ENCODE measurements around the gene FASN. TPM values are rescaled to one million over a fixed set of nuclear protein-coding genes. Genes with fewer than 3 reads are reported as not detected.
A peak's percentile ranks its signal among the peaks of the same experiment; 100 is the strongest.
"Not testable (repeated sequence)": the region's sequence is repeated elsewhere in the genome, so short reads cannot be mapped to it uniquely, and the experiment has no call there.

The FASN gene
- total RNA-seq, result 428 and 452 TPM in 2 replicates

GRCh38 chr17:82098169-82098938 is at the start of gene FASN:
Gene FASN (minus strand): TSS chr17:82098236. CDS start chr17:82096445, 1,791 bp downstream.
- no peaks in the 10 kb centered on the region for H3K27me3 Mint-ChIP-seq
- intact Hi-C loops (cut with micrococcal nuclease), result loop anchor here (1.0 to 5.0 kb wide), 5 partner anchors 56 to 238 kb away; partner anchors contain the start of genes CENPX, DCXR, LRRC45 and P4HB
- H3K36me3 Mint-ChIP-seq (ENCODE audit: low read depth), result peaks cover 13% of the 10 kb centered on the region
- peak; percentile 98 for DNase-seq
- H3K4me1 Mint-ChIP-seq, result peaks cover 12% of the 10 kb centered on the region
- H3K9me3 Mint-ChIP-seq, result no peaks in the 10 kb centered on the region
- peak within 1 kb of the TSS; percentile 74 for H3K27ac Mint-ChIP-seq
- H3K4me3 Mint-ChIP-seq, result peak within 1 kb of the TSS; percentile 80

GRCh38 chr17:82146663-82147654 is 48.9 kb upstream of the FASN start:
- Mint-ChIP-seq H3K4me3 (no peak overlapping the region), H3K4me1 (no peaks in the 10 kb centered on the region), H3K27ac (no peak overlapping the region), H3K27me3 (no peaks in the 10 kb centered on the region), H3K9me3 (peaks cover 8% of the 10 kb centered on the region), H3K36me3 (ENCODE audit: low read depth) (peaks cover 16% of the 10 kb centered on the region)
- intact Hi-C loops (cut with micrococcal nuclease), result no loop called here
- no peak for DNase-seq

DNA sequence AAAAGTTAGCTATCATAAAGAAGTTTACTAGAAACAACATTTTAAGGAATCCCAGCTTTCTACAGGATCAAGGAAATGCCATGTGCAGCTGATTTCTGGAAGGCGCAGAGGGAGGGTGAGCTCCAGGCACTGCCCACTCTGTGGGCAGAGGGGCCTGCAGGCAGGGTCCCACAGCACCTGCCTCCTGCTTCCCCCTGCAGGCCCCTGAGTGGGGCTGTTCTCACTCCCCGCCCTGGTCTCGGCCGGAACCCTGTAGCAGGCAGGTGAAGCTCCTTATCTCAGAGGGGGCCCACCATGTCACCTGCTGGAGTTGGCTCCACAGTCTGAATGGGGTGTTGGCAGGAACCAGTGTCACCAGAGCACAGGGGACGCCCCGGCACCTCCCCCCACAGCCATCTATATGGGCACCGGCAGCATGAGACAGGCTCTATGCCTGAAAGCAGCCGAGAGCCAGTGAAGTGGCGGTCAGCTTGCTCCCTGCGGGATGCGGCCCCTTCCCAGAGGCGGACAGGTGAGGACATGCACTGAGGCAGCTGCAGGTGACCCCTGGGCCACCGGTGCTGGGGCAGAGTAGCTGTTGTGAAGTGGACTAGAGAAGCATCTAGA is 47.6 kb upstream of the FASN start:
- H3K27ac Mint-ChIP-seq, result no peak overlapping the region
- H3K36me3 Mint-ChIP-seq (ENCODE audit: low read depth), result peaks cover 16% of the 10 kb centered on the region
- H3K4me1 Mint-ChIP-seq, result no peaks in the 10 kb centered on the region
- H3K4me3 Mint-ChIP-seq, result no peak overlapping the region
- DNase-seq, result no peak
- intact Hi-C loops (cut with micrococcal nuclease), result no loop called here
- no peaks in the 10 kb centered on the region for H3K27me3 Mint-ChIP-seq
- H3K9me3 Mint-ChIP-seq, result peaks cover 8% of the 10 kb centered on the region

DNA sequence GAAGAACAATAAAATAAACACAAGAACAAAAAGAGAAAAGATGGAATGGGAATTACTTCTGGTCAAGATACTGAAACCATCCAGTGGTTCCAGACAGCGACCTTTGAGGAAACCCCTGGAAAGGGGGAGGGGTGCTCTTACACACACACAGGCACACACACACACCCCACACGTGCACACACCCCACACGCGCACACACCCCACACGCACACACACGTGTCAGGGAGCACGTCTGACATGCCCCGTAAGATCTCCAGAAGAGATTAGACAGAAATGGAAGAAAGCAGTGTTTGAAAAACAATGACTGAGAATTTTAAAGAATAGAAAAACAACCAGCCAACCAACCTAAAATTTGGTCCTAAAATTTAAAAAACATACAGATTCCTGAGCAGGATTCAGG is 45.3 kb upstream of the FASN start:
- H3K4me1 Mint-ChIP-seq, result no peaks in the 10 kb centered on the region
- H3K27ac Mint-ChIP-seq, result no peak overlapping the region
- H3K4me3 Mint-ChIP-seq, result no peak overlapping the region
- intact Hi-C loops (cut with micrococcal nuclease), result no loop called here
- H3K27me3 Mint-ChIP-seq, result no peaks in the 10 kb centered on the region
- peaks cover 4% of the 10 kb centered on the region for H3K9me3 Mint-ChIP-seq
- DNase-seq, result no peak
- peaks cover 11% of the 10 kb centered on the region for H3K36me3 Mint-ChIP-seq (ENCODE audit: low read depth)

GRCh38 chr17:82139961-82140360 is 41.9 kb upstream of the FASN start:
- H3K36me3 Mint-ChIP-seq (ENCODE audit: low read depth); H3K4me1 Mint-ChIP-seq; H3K27me3 Mint-ChIP-seq; DNase-seq; intact Hi-C loops (cut with micrococcal nuclease); H3K4me3 Mint-ChIP-seq; H3K9me3 Mint-ChIP-seq; H3K27ac Mint-ChIP-seq: not testable (repeated sequence)

DNA sequence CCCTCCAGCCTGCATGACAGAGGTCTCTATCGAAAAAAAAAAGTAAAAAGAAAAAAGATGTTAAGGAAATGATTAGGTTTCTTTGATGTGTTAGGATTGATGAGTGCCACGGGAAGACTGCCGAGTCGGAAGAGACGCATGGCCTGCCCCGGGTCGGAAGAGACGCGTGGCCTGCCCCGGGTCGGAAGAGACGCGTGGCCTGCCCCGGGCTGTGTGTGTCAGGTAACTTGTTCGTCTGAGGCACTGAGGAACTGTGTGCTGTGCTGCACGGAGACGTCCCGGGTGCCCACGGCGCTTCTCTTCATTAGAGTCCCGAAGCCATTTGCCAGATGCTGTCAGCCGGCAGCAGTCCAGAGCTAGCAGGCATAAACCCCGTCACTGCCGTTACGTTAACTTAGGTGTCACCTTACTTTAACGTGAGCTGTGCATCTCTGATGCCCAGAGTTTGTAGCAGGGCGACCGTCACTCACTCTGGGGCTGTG is 40.5 kb upstream of the FASN start:
- intact Hi-C loops (cut with micrococcal nuclease), result no loop called here
- Mint-ChIP-seq H3K27me3 (no peaks in the 10 kb centered on the region), H3K36me3 (ENCODE audit: low read depth) (no peaks in the 10 kb centered on the region), H3K4me1 (no peaks in the 10 kb centered on the region), H3K9me3 (no peaks in the 10 kb centered on the region), H3K4me3 (no peak overlapping the region), H3K27ac (no peak overlapping the region)
- DNase-seq, result no peak

DNA sequence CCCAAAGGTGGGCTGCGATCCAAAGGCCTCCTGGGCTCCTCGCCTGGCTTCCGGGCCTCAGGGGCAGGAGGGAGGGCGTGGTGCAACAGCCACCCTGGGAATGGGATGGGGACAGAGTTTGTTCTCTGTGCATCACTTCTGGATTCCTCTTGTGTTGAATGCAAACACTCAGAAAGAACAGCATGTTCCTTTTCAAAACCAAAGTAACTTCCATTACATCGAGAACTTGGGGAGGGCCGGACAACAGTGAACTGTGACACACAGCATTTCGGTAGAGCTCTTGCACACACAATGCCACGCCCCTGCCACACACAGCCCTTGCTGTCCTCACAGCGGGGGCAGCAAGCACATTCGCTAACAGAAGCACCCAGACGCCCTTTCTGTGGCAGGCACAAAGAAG is 36.1 kb upstream of the FASN start:
- H3K4me3 Mint-ChIP-seq, result no peak overlapping the region
- H3K36me3 Mint-ChIP-seq (ENCODE audit: low read depth), result no peaks in the 10 kb centered on the region
- DNase-seq, result no peak
- H3K9me3 Mint-ChIP-seq, result no peaks in the 10 kb centered on the region
- H3K4me1 Mint-ChIP-seq, result no peaks in the 10 kb centered on the region
- H3K27ac Mint-ChIP-seq, result no peak overlapping the region
- no peaks in the 10 kb centered on the region for H3K27me3 Mint-ChIP-seq
- intact Hi-C loops (cut with micrococcal nuclease), result no loop called here

- H3K4me3 Mint-ChIP-seq; H3K27me3 Mint-ChIP-seq; H3K4me1 Mint-ChIP-seq; DNase-seq; H3K36me3 Mint-ChIP-seq (ENCODE audit: low read depth); H3K9me3 Mint-ChIP-seq; H3K27ac Mint-ChIP-seq; intact Hi-C loops (cut with micrococcal nuclease): not testable (repeated sequence)
These were observed 35.3 kb upstream of the FASN start for GRCh38 chr17:82133166-82133953.

DNA sequence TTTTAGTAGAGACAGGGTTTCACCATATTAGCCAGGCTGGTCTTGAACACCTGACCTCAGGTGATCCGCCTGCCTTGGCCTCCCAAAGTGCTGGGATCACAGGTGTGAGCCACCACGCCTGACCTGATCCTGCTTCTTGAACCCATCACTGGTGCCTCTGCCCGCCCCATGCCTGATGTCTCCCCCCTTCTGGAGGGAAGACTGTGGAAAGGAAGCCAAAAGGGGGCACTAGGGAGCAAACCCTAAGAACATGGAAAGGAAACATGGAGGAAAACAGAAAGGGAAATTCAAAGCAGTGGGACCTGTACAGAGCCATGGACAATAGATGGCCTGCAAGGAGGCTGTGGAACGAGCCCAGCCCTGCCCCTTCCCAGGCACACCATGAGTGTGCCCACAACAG is 31.1 kb upstream of the FASN start:
- no peak for DNase-seq
- Mint-ChIP-seq H3K36me3 (ENCODE audit: low read depth) (peaks cover 5% of the 10 kb centered on the region), H3K4me3 (no peak overlapping the region), H3K27ac (no peak overlapping the region), H3K9me3 (no peaks in the 10 kb centered on the region), H3K27me3 (no peaks in the 10 kb centered on the region), H3K4me1 (peaks cover 27% of the 10 kb centered on the region)
- intact Hi-C loops (cut with micrococcal nuclease), result loop anchor here (10.0 kb wide), 1 partner anchor 246 kb away; the partner anchor contains the start of gene UTS2R

DNA sequence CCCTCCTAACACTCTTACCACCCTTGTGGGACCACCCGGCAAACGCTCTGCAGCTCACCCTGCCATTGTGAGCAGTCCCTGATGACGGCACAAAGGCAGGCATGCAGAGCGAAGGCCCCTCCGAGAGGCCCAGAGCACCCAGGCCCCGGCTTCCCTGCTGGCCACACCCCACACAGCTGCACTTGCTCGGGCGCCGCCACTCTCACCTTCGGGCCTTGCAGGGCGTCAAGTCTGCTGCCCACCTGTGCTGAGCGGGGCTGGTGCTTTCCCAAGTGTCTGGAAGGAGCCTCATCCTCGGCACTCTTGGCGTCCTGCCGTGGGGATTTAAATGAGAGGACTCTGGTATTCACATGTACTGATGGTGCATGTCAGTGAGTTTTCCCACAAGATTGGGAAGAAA is 30.3 kb upstream of the FASN start:
- no peaks in the 10 kb centered on the region for H3K27me3 Mint-ChIP-seq
- no peak for DNase-seq
- no peak overlapping the region for H3K27ac Mint-ChIP-seq
- intact Hi-C loops (cut with micrococcal nuclease), result loop anchor here (10.0 kb wide), 1 partner anchor 247 kb away; the partner anchor contains the start of gene UTS2R
- H3K4me3 Mint-ChIP-seq, result no peak overlapping the region
- H3K4me1 Mint-ChIP-seq, result peaks cover 27% of the 10 kb centered on the region
- H3K9me3 Mint-ChIP-seq, result no peaks in the 10 kb centered on the region
- peaks cover 6% of the 10 kb centered on the region for H3K36me3 Mint-ChIP-seq (ENCODE audit: low read depth)

DNA sequence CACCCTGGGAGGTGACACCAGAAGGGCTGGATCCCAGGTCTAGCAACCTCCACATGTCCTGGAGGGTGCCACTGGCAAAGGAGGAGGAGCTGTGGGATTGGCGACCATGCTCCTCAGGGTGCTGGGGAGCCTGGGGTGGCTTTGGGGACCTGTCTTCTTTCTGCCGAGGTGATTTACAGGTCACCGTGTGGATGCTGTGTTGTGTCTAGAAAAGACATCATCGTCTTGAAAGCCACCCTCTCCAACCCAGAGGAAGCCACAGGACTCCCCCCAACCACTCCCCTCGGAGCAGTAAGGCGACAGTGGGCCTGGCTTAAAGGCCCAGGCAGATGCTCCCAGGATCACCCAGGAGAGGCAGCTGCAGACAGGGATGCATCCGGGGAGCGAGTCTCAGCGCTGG is 29.7 kb upstream of the FASN start:
- no peaks in the 10 kb centered on the region for H3K9me3 Mint-ChIP-seq
- H3K27ac Mint-ChIP-seq, result peak overlapping the region; percentile 34
- H3K4me1 Mint-ChIP-seq, result peaks cover 28% of the 10 kb centered on the region
- H3K4me3 Mint-ChIP-seq, result peak overlapping the region; percentile 78
- intact Hi-C loops (cut with micrococcal nuclease), result loop anchor here (10.0 kb wide), 1 partner anchor 247 kb away; the partner anchor contains the start of gene UTS2R
- no peaks in the 10 kb centered on the region for H3K27me3 Mint-ChIP-seq
- H3K36me3 Mint-ChIP-seq (ENCODE audit: low read depth), result peaks cover 9% of the 10 kb centered on the region
- DNase-seq, result no peak

GRCh38 chr17:82127315-82127595 is 29.2 kb upstream of the FASN start:
- no peaks in the 10 kb centered on the region for H3K27me3 Mint-ChIP-seq
- peak overlapping the region; percentile 78 for H3K4me3 Mint-ChIP-seq
- H3K4me1 Mint-ChIP-seq, result peaks cover 30% of the 10 kb centered on the region
- no peaks in the 10 kb centered on the region for H3K9me3 Mint-ChIP-seq
- peaks cover 10% of the 10 kb centered on the region for H3K36me3 Mint-ChIP-seq (ENCODE audit: low read depth)
- DNase-seq, result no peak
- intact Hi-C loops (cut with micrococcal nuclease), result loop anchor here (10.0 kb wide), 1 partner anchor 248 kb away; the partner anchor contains the start of gene UTS2R
- peak overlapping the region; percentile 89 for H3K27ac Mint-ChIP-seq

All from activated CD4-positive, alpha-beta T cell treated with anti-CD3 and anti-CD28 coated beads, Interleukin-2, amount 10 ng/mL, durations not matched to agents 24 days and 14 days (primary cell).